ENCODE data around the gene CGB5. TPM values are rescaled to one million over a fixed set of nuclear protein-coding genes. Genes with fewer than 3 reads are reported as not detected.
"Not testable (repeated sequence)": the region's sequence is repeated elsewhere in the genome, so short reads cannot be mapped to it uniquely, and the experiment has no call there.

CGB5 gene
- total RNA-seq = not detected in 2 replicates
- long read RNA-seq = 0 reads

DNA sequence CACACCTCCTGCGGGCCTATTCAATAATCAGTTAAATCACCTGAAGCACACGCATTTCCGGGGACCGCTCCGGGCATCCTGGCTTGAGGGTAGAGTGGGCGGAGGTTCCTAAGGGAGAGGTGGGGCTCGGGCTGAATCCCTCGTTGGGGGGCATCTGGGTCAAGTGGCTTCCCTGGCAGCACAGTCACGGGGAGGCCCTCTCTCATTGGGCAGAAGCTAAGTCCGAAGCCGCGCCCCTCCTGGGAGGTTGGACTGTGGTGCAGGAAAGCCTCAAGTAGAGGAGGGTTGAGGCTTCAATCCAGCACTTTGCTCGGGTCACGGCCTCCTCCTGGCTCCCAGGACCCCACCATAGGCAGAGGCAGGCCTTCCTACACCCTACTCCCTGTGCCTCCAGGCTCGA is at the start of gene CGB5:
TSS of gene CGB5 (plus strand) at position 301 of the 400 bp plus-strand sequence. CDS start 362 bp downstream, outside the sequence.
- H3K9me3 Mint-ChIP-seq (ENCODE audit: low read depth); H3K27ac Mint-ChIP-seq; H3K4me3 Mint-ChIP-seq (ENCODE audit: low read depth); DNase-seq (ENCODE audit: low spot score, unreplicated experiment); H3K36me3 Mint-ChIP-seq (ENCODE audit: insufficient read depth); H3K4me1 Mint-ChIP-seq (ENCODE audit: low read depth): not testable (repeated sequence)
- H3K27me3 Mint-ChIP-seq = peaks cover 12% of the 10 kb centered on the region

DNA sequence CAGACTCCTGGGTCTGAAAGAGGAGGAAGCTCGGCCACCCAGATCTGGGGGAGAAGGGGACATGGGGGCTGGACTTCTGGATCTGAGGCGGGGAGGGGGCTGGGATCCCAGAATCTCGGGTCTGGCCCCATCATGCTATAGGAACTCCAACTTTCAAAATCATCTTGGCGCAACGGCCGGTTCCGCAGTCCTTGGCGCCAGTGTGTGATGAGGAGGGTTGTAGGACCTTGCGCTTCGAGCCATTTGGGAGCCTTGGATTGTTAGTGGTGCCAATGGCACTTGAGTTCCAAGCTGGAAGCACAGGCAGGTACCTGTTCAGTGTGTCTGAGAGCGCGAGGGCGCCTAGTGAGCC is 49.6 kb upstream of the CGB5 start:
- Mint-ChIP-seq H3K4me1 (ENCODE audit: low read depth) (peaks cover 20% of the 10 kb centered on the region), H3K9me3 (ENCODE audit: low read depth) (no peaks in the 10 kb centered on the region), H3K27me3 (no peaks in the 10 kb centered on the region), H3K27ac (peak overlapping the region; percentile 97), H3K4me3 (ENCODE audit: low read depth) (peak overlapping the region; percentile 99), H3K36me3 (ENCODE audit: insufficient read depth) (peaks cover 3% of the 10 kb centered on the region)
- no peak for DNase-seq (ENCODE audit: low spot score, unreplicated experiment)
- TF ChIP-seq CTCF (IDR thresholded peaks at IDR 0.05; ENCODE audit: unreplicated experiment) = no peak

GRCh38 chr19:48997972-48998371 is 45.7 kb upstream of the CGB5 start:
- Mint-ChIP-seq H3K4me3 (ENCODE audit: low read depth) (no peak overlapping the region), H3K36me3 (ENCODE audit: insufficient read depth) (peaks cover 2% of the 10 kb centered on the region), H3K27me3 (no peaks in the 10 kb centered on the region), H3K27ac (peak overlapping the region; percentile 44), H3K4me1 (ENCODE audit: low read depth) (peaks cover 14% of the 10 kb centered on the region), H3K9me3 (ENCODE audit: low read depth) (no peaks in the 10 kb centered on the region)
- peak; percentile 60 for TF ChIP-seq CTCF (IDR thresholded peaks at IDR 0.05; ENCODE audit: unreplicated experiment)
- peak; percentile 53 for DNase-seq (ENCODE audit: low spot score, unreplicated experiment)

DNA sequence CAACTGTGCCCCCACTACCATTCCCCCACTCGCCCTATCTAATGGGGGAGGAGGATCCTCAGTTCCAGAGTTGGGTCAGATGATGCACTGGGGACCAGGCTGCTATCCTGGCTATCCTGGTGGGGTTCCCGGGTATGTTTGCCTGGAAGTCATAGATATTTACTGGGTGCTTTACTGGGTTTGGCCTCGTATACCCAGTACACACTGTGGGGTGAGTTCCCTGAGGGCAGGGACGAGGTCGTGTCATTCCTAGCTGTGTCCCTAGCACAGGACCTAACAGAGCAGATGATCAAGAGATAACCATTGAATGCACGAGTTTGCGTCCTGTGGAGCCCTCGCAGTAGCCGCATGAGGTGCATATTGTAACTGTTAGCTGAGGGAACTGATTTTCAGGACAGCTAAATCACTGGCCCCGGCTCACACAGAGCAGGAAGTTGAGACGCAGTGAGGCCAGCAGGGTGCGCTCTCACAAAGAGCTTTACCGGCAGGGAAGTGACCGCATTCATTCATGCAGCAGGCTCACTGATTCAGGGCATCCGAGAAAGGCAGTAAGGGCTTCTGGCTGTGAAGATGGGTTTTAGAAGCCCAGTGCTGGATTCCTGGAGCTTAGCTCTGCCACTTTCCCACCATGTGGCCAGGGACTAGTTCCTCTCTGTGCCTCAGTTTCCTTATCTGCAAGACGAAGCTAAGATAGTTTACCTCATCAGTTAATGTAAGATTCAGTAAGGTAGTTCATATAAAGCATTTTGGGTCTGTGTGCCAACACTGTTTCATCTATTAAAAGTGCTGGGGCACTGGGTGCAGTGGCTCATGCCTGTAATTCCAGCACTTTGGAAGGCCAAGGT is 43.9 kb upstream of the CGB5 start:
- no peaks in the 10 kb centered on the region for H3K27me3 Mint-ChIP-seq
- DNase-seq (ENCODE audit: low spot score, unreplicated experiment) = peak; percentile 49
- no peaks in the 10 kb centered on the region for H3K9me3 Mint-ChIP-seq (ENCODE audit: low read depth)
- H3K27ac Mint-ChIP-seq = peak overlapping the region; percentile 42
- no peak overlapping the region for H3K4me3 Mint-ChIP-seq (ENCODE audit: low read depth)
- H3K36me3 Mint-ChIP-seq (ENCODE audit: insufficient read depth) = peaks cover 3% of the 10 kb centered on the region
- TF ChIP-seq CTCF (IDR thresholded peaks at IDR 0.05; ENCODE audit: unreplicated experiment) = peak; percentile 74
- H3K4me1 Mint-ChIP-seq (ENCODE audit: low read depth) = peaks cover 7% of the 10 kb centered on the region

GRCh38 chr19:49004133-49004532 is 39.5 kb upstream of the CGB5 start:
- Mint-ChIP-seq H3K27ac (no peak overlapping the region), H3K27me3 (no peaks in the 10 kb centered on the region), H3K4me3 (ENCODE audit: low read depth) (no peak overlapping the region), H3K9me3 (ENCODE audit: low read depth) (no peaks in the 10 kb centered on the region), H3K4me1 (ENCODE audit: low read depth) (no peaks in the 10 kb centered on the region), H3K36me3 (ENCODE audit: insufficient read depth) (peaks cover 10% of the 10 kb centered on the region)
- no peak for DNase-seq (ENCODE audit: low spot score, unreplicated experiment)
- TF ChIP-seq CTCF (IDR thresholded peaks at IDR 0.05; ENCODE audit: unreplicated experiment) = no peak
